AG04450 (cell line): ENCODE data around the gene SLC25A25. TPM values are rescaled to one million over a fixed set of nuclear protein-coding genes. Genes with fewer than 3 reads are reported as not detected.

Experiments used
- CTCF ChIA-PET: fragments of 300-600, 350-600 bp; formaldehyde crosslinking; extraction: SDS; loops from one replicate; lab custom pipeline; 2022; ENCODE audit warnings: antibody characterized with exemption, inconsistent platforms; lab: Charles Lee
- POLR2A ChIA-PET: fragments of 350-600 bp; formaldehyde crosslinking; extraction: SDS; loops from one replicate; lab custom pipeline; 2021; ENCODE audit warnings: antibody characterized with exemption, inconsistent platforms; lab: Yijun Ruan, JAX
- DNase-seq: peaks from one replicate; pipeline ENCODE4 v3.0.0-alpha.2; 2011; ENCODE audit warnings: low read depth, low spot score
- H3K27ac ChIP-seq: one replicate; pipeline ENCODE4 v1.5.1; 2012; ENCODE audit warnings: low read depth, low read length, control low read depth
- H3K27me3 ChIP-seq: one replicate; pipeline ENCODE4 v1.6.0; 2012; ENCODE audit warnings: low read length; ENCODE audit not compliant: control insufficient read depth, insufficient read depth
- H3K4me3 ChIP-seq: 2 replicates; pipeline ENCODE4 v1.5.1; 2011; ENCODE audit warnings: mild to moderate bottlenecking, low read depth, low read length, control low read depth
- H3K9me3 ChIP-seq: 2 replicates; pipeline ENCODE4 v1.5.1; 2012; ENCODE audit warnings: low read length; ENCODE audit not compliant: control insufficient read depth, insufficient read depth
- CTCF ChIP-seq: IDR thresholded peaks from 2 replicates; pipeline ENCODE4 v1.5.1; 2011; ENCODE audit warnings: low read depth, low read length, control low read depth, inconsistent platforms
- polyA plus RNA-seq: library from polyadenylated mRNA; depleted of rRNA; stranded (reverse); fragments of >200 nt; gene quantifications from 2 replicates; pipeline ENCODE4 v1.2.3, GENCODE V29; 2011; rRNA removed

SLC25A25 gene
- polyA plus RNA-seq, 1 experiment = 12.0 TPM

- DNase-seq = no peak
- CTCF ChIA-PET = no interaction called here
- no peak for TF ChIP-seq CTCF
Measured at GRCh38 chr9:128153060-128153946, 85.3 kb downstream of the SLC25A25 start.

GRCh38 chr9:128153947-128154695 lies 86.1 kb downstream of the SLC25A25 start:
- no peak for TF ChIP-seq CTCF
- Histone ChIP-seq H3K4me3 (no peak overlapping the region), H3K27me3 (peaks cover 5% of the 10 kb centered on the region), H3K9me3 (no peaks in the 10 kb centered on the region), H3K27ac (no peak overlapping the region)
- ChIA-PET POLR2A (no interaction called here), CTCF (interaction anchor here (1.2 kb wide), 1 partner anchor 36 kb away, joined by 10 read pairs; no protein-coding TSS in a partner anchor)
- no peak for DNase-seq

More at GRCh38 chr9:128153060-128153946, 85.3 kb downstream of the SLC25A25 start:
- H3K27ac ChIP-seq = no peak overlapping the region
- H3K9me3 ChIP-seq = no peaks in the 10 kb centered on the region
- no peak overlapping the region for H3K4me3 ChIP-seq
- H3K27me3 ChIP-seq = peaks cover 7% of the 10 kb centered on the region
- POLR2A ChIA-PET = no interaction called here

GRCh38 chr9:128155736-128156500 lies 87.9 kb downstream of the SLC25A25 start:
- DNase-seq = no peak
- ChIA-PET CTCF (no interaction called here), POLR2A (no interaction called here)
- peaks cover 5% of the 10 kb centered on the region for H3K27me3 ChIP-seq
- no peak for TF ChIP-seq CTCF
- H3K27ac ChIP-seq = no peak overlapping the region
- no peaks in the 10 kb centered on the region; the same call in 1 of the 2 replicates for H3K9me3 ChIP-seq
- H3K4me3 ChIP-seq = no peak overlapping the region

Other genes with a start within 250 kb of the SLC25A25 start
- gene ENG, start 213.6 kb upstream of the SLC25A25 start, polyA plus RNA-seq = 17.2 and 34.2 TPM in 2 replicates
- 75.9 and 93.9 TPM in 2 replicates for gene AK1, start 190.6 kb upstream of the SLC25A25 start, polyA plus RNA-seq
- gene ST6GALNAC6, start 168.6 kb upstream of the SLC25A25 start, polyA plus RNA-seq = 40.6 and 58.2 TPM in 2 replicates
- gene ST6GALNAC4, start 151.2 kb upstream of the SLC25A25 start, polyA plus RNA-seq = 15.0 and 24.3 TPM in 2 replicates
- gene PIP5KL1, start 137.5 kb upstream of the SLC25A25 start, polyA plus RNA-seq = 1.2 TPM in 2 replicates
- 25.3 and 30.9 TPM in 2 replicates for gene DPM2, start 130.4 kb upstream of the SLC25A25 start, polyA plus RNA-seq
- gene EEIG1, start 87.2 kb upstream of the SLC25A25 start, polyA plus RNA-seq = 8.3 and 8.6 TPM in 2 replicates
- 7.5 and 8.9 TPM in 2 replicates for gene NAIF1, start 912 bp upstream of the SLC25A25 start, polyA plus RNA-seq
- 56.3 and 75.2 TPM in 2 replicates for gene PTGES2, start 59.5 kb downstream of the SLC25A25 start, polyA plus RNA-seq
- not detected in 2 replicates for gene LCN2, start 81.2 kb downstream of the SLC25A25 start, polyA plus RNA-seq
- 48.1 and 64.2 TPM in 2 replicates for gene BBLN, start 92.0 kb downstream of the SLC25A25 start, polyA plus RNA-seq
- gene CIZ1, start 123.3 kb downstream of the SLC25A25 start, polyA plus RNA-seq = 26.9 and 45.6 TPM in 2 replicates
- gene DNM1, start 135.1 kb downstream of the SLC25A25 start, polyA plus RNA-seq = 12.0 and 17.4 TPM in 2 replicates
- gene GOLGA2, start 207.8 kb downstream of the SLC25A25 start, polyA plus RNA-seq = 112 and 121 TPM in 2 replicates
- 72.2 and 75.8 TPM in 2 replicates for gene SWI5, start 208.0 kb downstream of the SLC25A25 start, polyA plus RNA-seq